Fibroblast of lung (primary cell): ENCODE data around the gene MACF1. TPM values are rescaled to one million over a fixed set of nuclear protein-coding genes. Genes with fewer than 3 reads are reported as not detected.

Experiments
- DNase-seq, 2 donors: peaks; one replicate each; pipeline versions ENCODE4 v3.0.0 to v3.0.0-alpha.2; 2010; ENCODE audit warnings: low read depth in 2 of 2
- H2AFZ ChIP-seq: 2 replicates; pipeline ENCODE4 v1.5.1; 2012; ENCODE audit warnings: low read length, control low read depth, inconsistent platforms
- H3K27ac ChIP-seq: 2 replicates; pipeline ENCODE4 v1.5.1; 2011; ENCODE audit warnings: low read length, control low read depth; ENCODE audit not compliant: insufficient read depth
- H3K27me3 ChIP-seq: 2 replicates; pipeline ENCODE4 v1.5.1; 2011; ENCODE audit warnings: mild to moderate bottlenecking, low read length; ENCODE audit not compliant: control insufficient read depth, insufficient read depth
- H3K36me3 ChIP-seq: 2 replicates; pipeline ENCODE4 v1.5.1; 2011; ENCODE audit warnings: low read length; ENCODE audit not compliant: control insufficient read depth, insufficient read depth
- H3K4me1 ChIP-seq: 2 replicates; pipeline ENCODE4 v1.5.1; 2011; ENCODE audit warnings: low read length; ENCODE audit not compliant: control insufficient read depth, insufficient read depth; ENCODE audit errors: extremely low read depth
- H3K4me2 ChIP-seq: 2 replicates; pipeline ENCODE4 v1.5.1; 2011; ENCODE audit warnings: low read length, control low read depth; ENCODE audit not compliant: insufficient read depth; ENCODE audit errors: extremely low read depth
- H3K4me3 ChIP-seq, 4 experiments: fragments of 200-600 bp in 1 of 4; sonication (generic) in 1 of 4; replicated peaks in 1 of 4; 2 replicates each; pipeline ENCODE4 v1.5.1; 2011 to 2016; ENCODE audit warnings: low read length in 4 of 4, low read depth in 3 of 4, mild to moderate bottlenecking in 3 of 4, control low read depth in 2 of 4, inconsistent platforms in 1 of 4, mixed read lengths in 1 of 4; ENCODE audit not compliant: insufficient read depth in 1 of 4; ENCODE audit errors: control extremely low read depth in 1 of 4
- H3K79me2 ChIP-seq: 2 replicates; pipeline ENCODE4 v1.5.1; 2012; ENCODE audit warnings: mild to moderate bottlenecking, low read length, inconsistent platforms; ENCODE audit not compliant: control insufficient read depth, insufficient read depth
- H3K9ac ChIP-seq: 2 replicates; pipeline ENCODE4 v1.5.1; 2011; ENCODE audit warnings: mild to moderate bottlenecking, low read length, control low read depth; ENCODE audit not compliant: insufficient read depth
- H3K9me3 ChIP-seq: 2 replicates; pipeline ENCODE4 v1.5.1; 2012; ENCODE audit warnings: low read depth, low read length; ENCODE audit not compliant: control insufficient read depth, insufficient read depth
- H4K20me1 ChIP-seq: 2 replicates; pipeline ENCODE4 v1.5.1; 2011; ENCODE audit warnings: low read length; ENCODE audit not compliant: control insufficient read depth, insufficient read depth; ENCODE audit errors: extremely low read depth
- CTCF ChIP-seq, 2 donors: IDR thresholded peaks in 1 of 2; conservative IDR thresholded peaks in 1 of 2; 1 replicate in 1 of 2; 2 replicates in 1 of 2; pipeline ENCODE4 v1.5.1; 2011 to 2012; ENCODE audit warnings: low read length in 2 of 2, control low read depth in 1 of 2, inconsistent platforms in 1 of 2, low read depth in 1 of 2, mild to moderate bottlenecking in 1 of 2
- EZH2 ChIP-seq: IDR thresholded peaks from 2 replicates; pipeline ENCODE4 v1.5.1; 2012; ENCODE audit warnings: low read length, control low read depth, mild to moderate bottlenecking; ENCODE audit errors: missing control alignments
- polyA plus RNA-seq, 2 donors: library from polyadenylated mRNA; depleted of rRNA in 1 of 2; stranded (reverse) in 1 of 2; unstranded in 1 of 2; fragments of >200 nt; gene quantifications; 2 replicates each; pipeline ENCODE4 v1.2.1, GENCODE V29; 2011 to 2012; ENCODE audit warnings: missing spikeins in 1 of 2
- total RNA-seq: library from RNA; depleted of rRNA; stranded (reverse); fragments of >200 nt; gene quantifications from 2 replicates; pipeline ENCODE4 v1.2.1, GENCODE V29; 2014

MACF1 gene
- total and polyA plus RNA-seq, 2 donors (not counting 1 experiment from before 2014, with no cell fraction given), result 178 to 414 TPM

DNA sequence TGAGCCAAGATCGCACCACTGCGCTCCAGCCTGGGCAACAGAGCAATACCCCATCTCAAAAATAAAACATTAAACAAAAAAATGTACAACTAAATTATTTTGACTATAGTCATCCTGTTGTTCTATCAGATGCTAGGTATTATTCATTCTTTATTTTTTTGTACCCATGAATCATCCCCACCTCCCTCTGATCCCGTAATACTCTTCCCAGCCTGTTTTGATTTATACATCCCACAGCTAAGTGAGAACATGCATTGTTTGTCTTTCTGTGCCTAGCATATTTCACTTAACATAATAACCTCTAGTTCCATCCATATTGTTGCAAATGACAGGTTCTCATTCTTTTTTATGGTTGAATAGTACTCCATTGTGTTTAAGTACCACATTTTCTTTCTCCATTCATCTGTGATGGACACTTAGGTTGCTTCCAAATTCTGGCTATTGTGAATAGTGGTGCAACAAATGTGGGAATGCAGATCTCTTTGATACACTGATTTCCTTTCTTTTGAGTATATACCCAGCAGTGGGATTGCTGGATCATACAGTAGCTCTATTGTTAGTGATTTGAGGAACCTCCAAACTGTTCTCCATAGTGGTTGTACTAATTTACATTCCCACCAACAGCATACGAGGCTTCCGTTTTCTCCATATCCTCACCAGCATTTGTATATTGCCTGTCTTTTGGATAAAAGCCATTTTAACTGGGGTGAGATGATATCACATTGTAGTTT, 84.4 kb downstream of the MACF1 start:
- Histone ChIP-seq H4K20me1 (no peaks in the 10 kb centered on the region), H3K4me3 (no peak overlapping the region), H3K36me3 (peaks cover 23% of the 10 kb centered on the region), H3K27me3 (no peaks in the 10 kb centered on the region), H3K27ac (no peak overlapping the region), H3K4me1 (no peaks in the 10 kb centered on the region), H3K9ac (no peak overlapping the region), H3K4me2 (no peak overlapping the region), H3K9me3 (no peaks in the 10 kb centered on the region), H3K79me2 (no peaks in the 10 kb centered on the region), H2AFZ (no peak overlapping the region)
- DNase-seq, result peak in 1 of 2 donors; percentile 42
- TF ChIP-seq CTCF (conservative IDR thresholded peaks at IDR 0.05 in 1 of 2, IDR thresholded peaks at IDR 0.05 in 1 of 2; ENCODE audit: low read depth in 1 of 2, low read length in 2 of 2), result no peak
- no peak for TF ChIP-seq EZH2

GRCh38 chr1:39292401-39292800, 87.9 kb downstream of the MACF1 start:
- Histone ChIP-seq H2AFZ (no peak overlapping the region), H3K4me2 (no peak overlapping the region), H3K4me3 (no peak overlapping the region), H3K9ac (no peak overlapping the region), H3K4me1 (no peaks in the 10 kb centered on the region), H3K27me3 (no peaks in the 10 kb centered on the region), H3K9me3 (no peaks in the 10 kb centered on the region), H3K79me2 (no peaks in the 10 kb centered on the region), H3K27ac (no peak overlapping the region), H4K20me1 (no peaks in the 10 kb centered on the region), H3K36me3 (peaks cover 18% of the 10 kb centered on the region)
- no peak for DNase-seq
- TF ChIP-seq CTCF (conservative IDR thresholded peaks at IDR 0.05 in 1 of 2, IDR thresholded peaks at IDR 0.05 in 1 of 2; ENCODE audit: low read depth in 1 of 2, low read length in 2 of 2) (no peak), EZH2 (no peak)

- TF ChIP-seq CTCF (conservative IDR thresholded peaks at IDR 0.05 in 1 of 2, IDR thresholded peaks at IDR 0.05 in 1 of 2; ENCODE audit: low read depth in 1 of 2, low read length in 2 of 2) (no peak), EZH2 (no peak)
- H3K36me3 ChIP-seq, result peaks cover 17% of the 10 kb centered on the region
- peak in 1 of 2 donors; percentile 77 for DNase-seq
- H3K4me3 ChIP-seq, result no peak overlapping the region
- no peaks in the 10 kb centered on the region for H3K79me2 ChIP-seq
- H3K27me3 ChIP-seq, result no peaks in the 10 kb centered on the region
- no peaks in the 10 kb centered on the region for H3K4me1 ChIP-seq
- no peaks in the 10 kb centered on the region for H3K9me3 ChIP-seq
- H3K27ac ChIP-seq, result no peak overlapping the region
- no peak overlapping the region for H3K4me2 ChIP-seq
- no peaks in the 10 kb centered on the region for H4K20me1 ChIP-seq
- no peak overlapping the region for H2AFZ ChIP-seq
- H3K9ac ChIP-seq, result no peak overlapping the region
Measured at GRCh38 chr1:39293375-39294070, 89.0 kb downstream of the MACF1 start.
